Ishikawa (cell line): ENCODE measurements around the gene DERL3.

ENCODE experiments used
- CEBPB ChIP-seq: IDR thresholded peaks from 2 replicates; pipeline ENCODE4 v1.6.1; 2012
- EGR1 ChIP-seq: IDR thresholded peaks from 2 replicates; pipeline ENCODE4 v1.6.1; 2012
- EP300 ChIP-seq: IDR thresholded peaks from 2 replicates; pipeline ENCODE4 v1.6.1; 2012; ENCODE audit warnings: borderline replicate concordance
- FOXM1 ChIP-seq: IDR thresholded peaks from 2 replicates; pipeline ENCODE4 v1.6.1; 2012; ENCODE audit warnings: low read depth, borderline replicate concordance
- NFIC ChIP-seq: IDR thresholded peaks from 2 replicates; pipeline ENCODE4 v1.6.1; 2012
- RAD21 ChIP-seq: IDR thresholded peaks from 2 replicates; pipeline ENCODE4 v1.6.1; 2012; ENCODE audit warnings: low read depth
- TAF1 ChIP-seq: IDR thresholded peaks from 2 replicates; pipeline ENCODE4 v1.6.1; 2012; ENCODE audit warnings: low read depth, mild to moderate bottlenecking
- TCF12 ChIP-seq: IDR thresholded peaks from 2 replicates; pipeline ENCODE4 v1.6.1; 2012; ENCODE audit warnings: low read depth
- TEAD4 ChIP-seq: IDR thresholded peaks from 2 replicates; pipeline ENCODE4 v1.6.1; 2012
- USF1 ChIP-seq: IDR thresholded peaks from 2 replicates; pipeline ENCODE4 v1.6.1; 2012
- YY1 ChIP-seq: IDR thresholded peaks from 2 replicates; pipeline ENCODE4 v1.6.1; 2012; ENCODE audit warnings: low read depth
- ZBTB7A ChIP-seq: IDR thresholded peaks from 2 replicates; pipeline ENCODE4 v1.6.1; 2012; ENCODE audit warnings: low read depth
- TF ChIP-seq, protein P1 (sequence below): IDR thresholded peaks from 2 replicates; pipeline ENCODE4 v1.6.1; 2012
- TF ChIP-seq, protein P2 (sequence below): IDR thresholded peaks from 2 replicates; pipeline ENCODE4 v1.6.1; 2012; ENCODE audit warnings: low read depth, mild to moderate bottlenecking

- TF ChIP-seq, protein P1, sequence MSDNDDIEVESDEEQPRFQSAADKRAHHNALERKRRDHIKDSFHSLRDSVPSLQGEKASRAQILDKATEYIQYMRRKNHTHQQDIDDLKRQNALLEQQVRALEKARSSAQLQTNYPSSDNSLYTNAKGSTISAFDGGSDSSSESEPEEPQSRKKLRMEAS = no peak
- TF ChIP-seq, protein P2, sequence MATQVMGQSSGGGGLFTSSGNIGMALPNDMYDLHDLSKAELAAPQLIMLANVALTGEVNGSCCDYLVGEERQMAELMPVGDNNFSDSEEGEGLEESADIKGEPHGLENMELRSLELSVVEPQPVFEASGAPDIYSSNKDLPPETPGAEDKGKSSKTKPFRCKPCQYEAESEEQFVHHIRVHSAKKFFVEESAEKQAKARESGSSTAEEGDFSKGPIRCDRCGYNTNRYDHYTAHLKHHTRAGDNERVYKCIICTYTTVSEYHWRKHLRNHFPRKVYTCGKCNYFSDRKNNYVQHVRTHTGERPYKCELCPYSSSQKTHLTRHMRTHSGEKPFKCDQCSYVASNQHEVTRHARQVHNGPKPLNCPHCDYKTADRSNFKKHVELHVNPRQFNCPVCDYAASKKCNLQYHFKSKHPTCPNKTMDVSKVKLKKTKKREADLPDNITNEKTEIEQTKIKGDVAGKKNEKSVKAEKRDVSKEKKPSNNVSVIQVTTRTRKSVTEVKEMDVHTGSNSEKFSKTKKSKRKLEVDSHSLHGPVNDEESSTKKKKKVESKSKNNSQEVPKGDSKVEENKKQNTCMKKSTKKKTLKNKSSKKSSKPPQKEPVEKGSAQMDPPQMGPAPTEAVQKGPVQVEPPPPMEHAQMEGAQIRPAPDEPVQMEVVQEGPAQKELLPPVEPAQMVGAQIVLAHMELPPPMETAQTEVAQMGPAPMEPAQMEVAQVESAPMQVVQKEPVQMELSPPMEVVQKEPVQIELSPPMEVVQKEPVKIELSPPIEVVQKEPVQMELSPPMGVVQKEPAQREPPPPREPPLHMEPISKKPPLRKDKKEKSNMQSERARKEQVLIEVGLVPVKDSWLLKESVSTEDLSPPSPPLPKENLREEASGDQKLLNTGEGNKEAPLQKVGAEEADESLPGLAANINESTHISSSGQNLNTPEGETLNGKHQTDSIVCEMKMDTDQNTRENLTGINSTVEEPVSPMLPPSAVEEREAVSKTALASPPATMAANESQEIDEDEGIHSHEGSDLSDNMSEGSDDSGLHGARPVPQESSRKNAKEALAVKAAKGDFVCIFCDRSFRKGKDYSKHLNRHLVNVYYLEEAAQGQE = no peak
- TF ChIP-seq CEBPB (no peak), TAF1 (no peak), ZBTB7A (no peak), TCF12 (no peak), USF1 (no peak), TEAD4 (no peak), NFIC (no peak), RAD21 (no peak), FOXM1 (no peak), EP300 (no peak), YY1 (no peak), EGR1 (no peak)
Observed at GRCh38 chr22:23825246-23825905, 13.4 kb downstream of the DERL3 start.
